Stimulated activated CD8-positive, alpha-beta memory T cell treated with anti-CD3 and anti-CD28 coated beads, Interleukin-4, amount 100 ng/mL, for 4 hours (primary cell): ENCODE data around the gene SPAG5.
"Not testable (repeated sequence)": the region's sequence is repeated elsewhere in the genome, so short reads cannot be mapped to it uniquely, and the experiment has no call there.

Source experiments
- DNase-seq, 2 donors: peaks; one replicate each; pipeline ENCODE4 v3.0.0-alpha.2; 2020; ENCODE audit warnings: low read depth in 2 of 2, low spot score in 1 of 2

SPAG5 gene

GRCh38 chr17:28612936-28613872 lies 14.4 kb upstream of the SPAG5 start:
- DNase-seq: no peak

- DNase-seq: no peak
Observed at GRCh38 chr17:28612531-28612930, 13.7 kb upstream of the SPAG5 start.

- DNase-seq: no peak
Observed at GRCh38 chr17:28610376-28610775, 11.6 kb upstream of the SPAG5 start.

- DNase-seq: not testable (repeated sequence)
Observed at GRCh38 chr17:28604031-28604430, 5.2 kb upstream of the SPAG5 start.

GRCh38 chr17:28599311-28600184 lies 723 bp upstream of the SPAG5 start:
- peak; percentile 38 to 40 for DNase-seq

- no peak for DNase-seq
Observed at GRCh38 chr17:28598389-28598788, 436 bp downstream of the SPAG5 start.

GRCh38 chr17:28597606-28598383 lies 1.0 kb downstream of the SPAG5 start:
- no peak for DNase-seq

GRCh38 chr17:28592260-28592659 lies 6.6 kb downstream of the SPAG5 start:
- no peak for DNase-seq

GRCh38 chr17:28585851-28586250 lies 13.0 kb downstream of the SPAG5 start:
- no peak for DNase-seq

- no peak for DNase-seq
Observed at GRCh38 chr17:28584434-28584833, 14.4 kb downstream of the SPAG5 start.

- no peak for DNase-seq
Observed at GRCh38 chr17:28582513-28582912, 16.3 kb downstream of the SPAG5 start.

- no peak for DNase-seq
Observed at GRCh38 chr17:28580959-28581358, 17.9 kb downstream of the SPAG5 start.

- DNase-seq: no peak
Observed at GRCh38 chr17:28579526-28579925, 19.3 kb downstream of the SPAG5 start.

- no peak for DNase-seq
Observed at GRCh38 chr17:28578246-28579195, 20.3 kb downstream of the SPAG5 start.

GRCh38 chr17:28577466-28577824 lies 21.4 kb downstream of the SPAG5 start:
- no peak for DNase-seq

GRCh38 chr17:28576758-28577465 lies 21.9 kb downstream of the SPAG5 start, which contains the start of gene ALDOC:
ALDOC (minus strand) TSS chr17:28576895; CDS start chr17:28575532, 1,363 bp downstream.
- DNase-seq: peak; percentile 91 to 96

- DNase-seq: not testable (repeated sequence)
Observed at GRCh38 chr17:28576016-28576415, 22.8 kb downstream of the SPAG5 start.

- no peak for DNase-seq
Observed at GRCh38 chr17:28575126-28575795, 23.6 kb downstream of the SPAG5 start.

GRCh38 chr17:28574526-28574925 lies 24.3 kb downstream of the SPAG5 start:
- no peak for DNase-seq
